Stimulated activated CD8-positive, alpha-beta memory T cell treated with anti-CD3 and anti-CD28 coated beads, Interleukin-15, amount 100 ng/mL, for 48 hours (primary cell): Measurements from ENCODE around the gene ITIH5.

ENCODE experiments used
- DNase-seq, 2 donors: peaks; one replicate each; pipeline ENCODE4 v3.0.0-alpha.2; 2020; ENCODE audit warnings: low read depth in 2 of 2

The ITIH5 gene

DNA sequence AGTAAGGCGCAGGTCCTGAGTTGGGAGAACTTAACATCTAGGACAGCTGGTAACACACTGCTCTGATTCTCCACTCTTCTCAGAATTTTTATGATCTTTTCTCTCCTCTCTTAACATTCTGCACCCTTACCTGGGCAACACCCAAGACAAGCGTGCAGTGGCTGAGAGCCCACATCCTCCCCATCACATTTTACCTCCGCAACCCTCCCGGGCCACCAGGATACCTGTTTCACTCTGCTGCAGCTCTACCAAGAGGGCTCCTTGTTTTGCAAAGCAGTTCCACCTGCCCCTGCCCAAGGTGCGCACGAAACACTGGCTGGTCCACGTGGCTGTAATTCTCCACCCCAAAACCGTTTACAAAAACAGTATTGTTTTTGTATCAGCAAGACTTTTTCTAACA lies 81.5 kb downstream of the ITIH5 start:
- no peak for DNase-seq

DNA sequence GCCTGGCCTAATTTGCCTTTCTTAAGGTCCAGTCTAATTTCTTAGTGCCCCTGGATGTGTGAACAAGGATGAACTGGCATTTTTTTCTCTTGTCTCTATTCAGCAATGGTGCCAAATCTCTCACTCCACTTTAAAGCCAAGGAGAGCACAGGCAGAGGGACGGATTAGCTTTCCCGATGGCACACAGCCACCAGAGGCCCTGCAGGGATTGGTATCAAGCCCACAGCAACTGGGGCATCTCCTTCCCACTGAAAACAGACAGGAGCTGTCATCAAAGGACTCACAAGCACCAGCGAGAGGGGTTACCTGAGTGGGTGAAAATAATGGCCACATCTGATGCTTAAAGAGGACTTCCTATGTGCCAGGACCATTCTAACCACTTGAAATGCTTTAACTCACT lies 83.1 kb downstream of the ITIH5 start:
- no peak for DNase-seq

DNA sequence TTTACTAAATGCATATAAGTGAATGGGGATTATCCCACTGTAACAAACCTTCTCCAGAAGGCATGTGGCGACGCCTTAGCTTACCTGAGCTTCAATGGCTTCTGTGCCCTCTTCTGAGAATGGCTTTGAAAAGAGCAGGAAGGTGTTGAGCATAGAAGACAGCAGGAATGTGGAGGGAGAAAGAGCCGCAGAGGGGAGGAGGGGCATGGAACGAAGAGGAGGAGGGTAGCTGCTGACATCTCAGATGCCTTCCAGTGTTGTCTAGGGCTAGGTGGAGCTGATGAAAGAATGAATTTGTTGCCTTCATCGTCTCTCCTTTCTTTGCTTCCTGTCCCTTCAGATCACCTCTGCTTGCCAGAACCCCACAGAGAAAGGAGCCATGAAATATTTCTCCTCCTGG lies 86.2 kb downstream of the ITIH5 start:
- no peak for DNase-seq

DNA sequence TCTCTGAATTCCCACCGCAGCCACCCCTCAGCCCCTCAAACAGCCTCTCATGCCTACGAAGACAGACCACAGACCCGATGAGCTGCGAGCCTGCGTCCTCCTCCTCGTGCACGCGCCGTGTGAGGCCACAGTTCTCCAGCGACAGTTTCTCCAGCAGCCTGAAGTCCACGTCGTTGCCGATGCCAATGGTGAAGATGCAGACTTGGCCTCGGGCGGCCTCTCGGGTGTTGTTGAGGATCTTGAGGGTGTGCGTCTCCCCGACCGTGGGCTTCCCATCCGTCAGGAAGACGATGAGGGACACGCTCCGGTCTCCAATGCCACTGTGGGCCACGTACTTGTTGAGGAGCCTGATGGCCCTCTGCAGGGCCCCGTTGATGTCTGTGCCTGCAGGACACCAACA lies 87.1 kb downstream of the ITIH5 start:
- DNase-seq = no peak

DNA sequence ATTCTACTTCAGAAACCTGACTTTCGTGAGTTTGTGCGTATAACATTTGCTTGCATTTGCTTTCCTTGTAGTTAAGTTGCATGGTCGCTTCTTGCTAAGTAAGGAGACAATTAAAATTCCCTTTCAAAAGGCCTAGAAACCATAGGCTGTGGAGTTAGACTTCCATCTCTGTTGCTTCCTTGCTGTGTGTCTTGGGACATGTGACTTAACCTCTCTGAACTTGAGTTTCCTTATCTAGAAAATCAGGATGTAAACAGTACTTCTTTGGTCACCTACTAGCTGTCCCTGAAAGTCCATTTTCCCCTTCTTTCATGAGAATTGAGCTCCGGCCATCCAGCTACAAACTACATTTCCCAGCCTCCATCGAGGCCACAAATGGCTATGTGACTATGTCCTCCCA lies 89.2 kb downstream of the ITIH5 start:
- DNase-seq = no peak

DNA sequence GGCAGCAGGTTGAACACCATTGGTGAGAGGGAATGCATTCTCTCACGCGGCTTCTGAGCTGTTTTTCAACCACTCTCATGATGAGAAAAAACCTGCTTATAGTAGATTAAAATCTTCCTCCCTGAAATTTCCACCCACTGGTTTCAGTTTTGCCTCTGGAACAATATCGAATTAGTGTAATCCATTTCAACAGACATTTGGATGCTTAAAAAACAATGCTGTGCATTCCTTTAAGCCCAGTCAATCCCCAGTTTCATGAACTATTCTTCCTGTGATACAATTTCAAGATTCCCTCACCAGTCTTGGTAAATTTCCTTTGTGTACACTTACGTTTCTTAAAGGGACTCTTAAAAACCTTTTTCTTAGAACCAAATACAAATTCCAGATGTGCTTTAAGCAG lies 89.6 kb downstream of the ITIH5 start:
- no peak for DNase-seq

DNA sequence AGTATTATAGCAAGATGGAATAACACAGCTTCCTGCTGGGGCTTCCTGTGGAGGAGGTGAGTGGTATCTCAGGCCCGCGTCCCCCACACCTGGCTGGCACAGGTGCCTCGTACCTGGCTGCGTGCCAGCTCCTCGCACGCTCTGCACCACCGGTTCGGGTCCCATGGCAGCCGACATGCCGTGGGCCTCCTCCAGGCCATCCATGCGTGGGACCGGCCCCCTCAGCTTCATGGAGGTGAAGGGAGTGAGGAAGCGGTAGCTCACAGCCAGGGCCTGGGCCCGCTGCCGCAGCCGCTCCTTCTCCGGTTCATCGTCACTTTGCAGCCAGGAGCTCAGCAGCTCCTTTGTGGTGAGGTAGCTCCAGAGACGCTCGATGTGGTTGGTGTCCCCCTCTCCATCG lies 90.4 kb downstream of the ITIH5 start:
- no peak for DNase-seq

DNA sequence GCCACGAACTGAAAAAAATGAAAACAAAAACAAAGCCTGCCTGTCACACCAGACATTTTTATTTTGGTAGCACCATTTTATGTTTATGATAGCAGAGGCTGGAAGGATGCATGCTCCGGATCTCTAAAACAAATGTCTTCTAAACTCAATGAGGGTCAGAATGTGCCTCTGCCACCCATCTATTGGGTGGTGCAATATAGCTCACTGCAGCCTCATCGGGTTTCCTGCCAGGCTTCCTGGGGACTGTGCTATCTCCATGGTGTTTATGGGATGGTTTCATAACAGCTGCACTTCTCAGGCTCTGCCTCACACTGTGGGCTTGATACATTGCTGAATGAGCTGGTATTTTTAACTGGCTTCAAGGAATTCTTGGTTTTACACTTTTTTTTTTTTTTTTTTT lies 94.4 kb downstream of the ITIH5 start:
- no peak for DNase-seq

DNA sequence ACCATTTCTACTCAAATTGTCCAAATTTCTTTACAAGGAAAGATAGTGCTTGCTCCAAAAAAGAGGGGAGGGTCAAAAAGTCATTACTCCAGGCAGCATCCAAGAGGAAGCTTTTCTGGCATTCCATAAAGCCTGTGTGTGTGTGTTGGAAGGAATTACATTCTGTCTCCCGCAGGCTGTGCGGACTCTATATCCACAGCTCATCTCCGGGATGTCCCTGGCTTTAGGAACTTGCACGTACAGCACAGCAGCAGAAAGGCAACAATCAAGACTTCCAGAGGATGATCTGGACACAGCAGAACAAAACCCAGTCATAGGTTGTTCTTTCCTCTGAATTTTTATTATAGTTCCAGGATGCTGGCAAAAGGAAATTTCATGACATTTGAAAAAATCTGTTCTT lies 94.8 kb downstream of the ITIH5 start:
- DNase-seq = no peak

DNA sequence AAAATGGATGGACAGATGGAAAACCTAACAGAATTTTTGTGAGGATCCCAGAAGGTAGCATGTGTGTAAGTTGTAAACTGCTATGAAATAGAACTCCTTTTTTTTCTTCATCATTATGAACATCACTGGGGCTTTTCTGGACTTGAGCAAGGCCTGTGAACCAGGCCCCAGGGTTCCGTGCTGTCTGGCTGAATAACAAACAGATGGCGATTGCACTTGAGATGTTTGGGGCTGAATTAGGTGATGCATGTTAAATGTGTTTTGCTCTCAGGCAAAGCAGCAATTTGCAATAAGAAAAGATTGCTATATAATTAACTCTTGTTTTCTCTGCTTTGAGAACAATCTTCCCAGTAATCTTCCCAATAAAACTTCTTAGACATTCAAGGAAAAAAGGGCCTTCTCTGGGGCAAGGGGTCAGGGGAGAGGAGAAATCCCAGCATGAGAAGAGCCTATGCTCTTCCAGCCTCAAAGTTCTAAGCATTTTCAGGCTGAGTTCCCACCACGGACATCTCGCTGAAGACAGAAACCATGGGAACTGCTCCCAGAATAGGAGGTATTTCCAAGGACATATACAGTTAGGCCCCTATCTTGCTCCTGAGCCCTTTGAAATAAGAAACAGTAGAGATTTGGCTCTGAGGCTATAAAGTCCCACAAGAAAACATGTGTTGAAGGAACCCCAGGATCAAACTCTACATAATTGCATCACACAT lies 98.7 kb downstream of the ITIH5 start:
- DNase-seq = no peak

DNA sequence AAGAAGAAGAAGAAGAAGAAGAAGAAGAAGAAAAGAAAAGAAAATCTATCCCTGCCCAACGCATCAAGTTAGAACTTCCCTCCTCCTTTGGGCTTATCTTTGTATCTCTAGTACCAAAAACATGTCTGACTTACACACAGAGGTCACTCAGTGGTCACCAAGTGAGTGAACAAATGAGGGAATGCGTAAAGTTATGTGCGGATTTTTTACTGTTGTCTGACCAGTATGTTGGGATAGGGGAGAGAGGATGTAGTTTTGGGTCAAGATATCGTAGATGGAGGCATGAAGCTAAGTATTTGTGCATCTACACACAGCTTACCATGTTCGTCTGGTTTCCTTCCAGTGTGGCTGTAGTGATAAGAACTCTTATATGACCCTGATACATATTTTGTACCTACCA lies 99.9 kb downstream of the ITIH5 start:
- DNase-seq = no peak

DNA sequence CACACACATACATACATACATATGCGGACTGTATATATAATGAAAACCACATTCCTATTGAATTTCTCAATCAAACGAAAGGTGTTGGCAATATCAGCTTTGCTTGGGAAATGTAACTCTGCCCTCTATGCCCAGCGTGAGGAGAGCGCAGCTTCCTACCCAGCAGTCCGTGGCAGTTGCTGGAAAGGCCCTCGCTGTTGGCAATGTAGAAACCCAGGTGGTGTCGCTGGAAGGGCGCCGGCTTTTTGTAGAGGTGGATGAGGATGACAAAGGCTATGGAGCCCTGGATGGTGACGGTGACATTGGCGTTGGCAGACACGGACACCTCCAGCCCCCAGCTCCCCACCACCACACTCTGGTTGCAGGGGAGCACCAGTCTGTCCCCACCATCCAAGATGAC lies 100.9 kb downstream of the ITIH5 start:
- no peak for DNase-seq

DNA sequence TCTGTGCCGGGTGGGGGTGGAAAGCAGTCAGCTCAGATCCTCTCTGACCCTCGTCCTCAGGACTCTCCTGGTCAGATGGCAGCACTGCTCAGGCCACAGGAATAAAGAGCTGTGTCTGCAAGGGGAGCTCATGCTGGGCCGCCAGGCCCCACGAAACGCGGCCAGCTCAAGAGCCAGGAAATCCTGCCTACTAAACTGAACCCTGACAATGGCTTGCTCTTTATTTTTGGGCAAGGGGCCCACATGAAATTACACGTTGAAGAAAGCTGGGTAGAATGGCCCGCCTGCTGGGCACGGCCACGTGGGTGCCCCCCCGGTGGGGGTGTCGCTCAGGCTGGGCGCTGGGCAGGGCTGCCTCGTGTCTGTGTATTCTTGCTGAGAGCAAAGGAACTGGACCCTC lies 103.0 kb downstream of the ITIH5 start:
- DNase-seq = no peak

DNA sequence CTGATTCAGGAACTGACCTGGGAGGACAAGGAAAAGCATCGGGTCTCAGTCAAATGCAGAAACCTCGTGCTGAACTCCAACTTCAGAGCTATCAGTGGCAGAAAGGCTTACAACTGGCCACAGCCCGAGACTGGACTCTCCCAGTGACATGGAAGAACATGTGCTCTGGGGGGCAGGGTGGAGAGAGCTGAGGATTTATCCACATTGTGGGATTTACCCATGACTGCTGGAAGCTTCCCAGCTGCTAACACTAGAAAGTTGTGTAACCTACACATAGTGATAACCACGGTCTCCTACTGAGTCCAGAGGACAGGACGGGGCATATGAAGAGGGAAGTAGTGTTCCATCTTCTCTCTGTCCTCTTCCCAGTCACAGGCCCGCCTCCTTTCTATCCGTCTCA lies 103.4 kb downstream of the ITIH5 start:
- no peak for DNase-seq

DNA sequence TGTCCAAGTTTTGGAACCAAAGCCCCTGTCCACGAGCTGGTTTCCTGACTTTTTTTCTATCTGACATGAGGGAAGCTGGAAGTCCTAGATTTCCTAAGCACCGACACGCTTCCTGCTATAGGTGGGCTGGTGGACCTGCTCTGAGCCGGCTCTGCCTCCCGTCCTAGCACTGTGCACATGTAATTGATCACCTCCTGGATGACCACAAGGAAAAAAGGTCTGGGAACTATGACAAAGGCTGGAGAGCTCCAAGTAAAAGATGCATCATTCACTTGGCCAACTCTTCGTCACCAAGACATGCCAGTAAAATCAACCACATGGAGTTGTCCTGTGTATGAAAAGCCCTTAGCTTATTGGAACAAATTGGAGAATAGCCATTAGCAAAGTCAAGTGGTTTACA lies 104.8 kb downstream of the ITIH5 start:
- DNase-seq = no peak

DNA sequence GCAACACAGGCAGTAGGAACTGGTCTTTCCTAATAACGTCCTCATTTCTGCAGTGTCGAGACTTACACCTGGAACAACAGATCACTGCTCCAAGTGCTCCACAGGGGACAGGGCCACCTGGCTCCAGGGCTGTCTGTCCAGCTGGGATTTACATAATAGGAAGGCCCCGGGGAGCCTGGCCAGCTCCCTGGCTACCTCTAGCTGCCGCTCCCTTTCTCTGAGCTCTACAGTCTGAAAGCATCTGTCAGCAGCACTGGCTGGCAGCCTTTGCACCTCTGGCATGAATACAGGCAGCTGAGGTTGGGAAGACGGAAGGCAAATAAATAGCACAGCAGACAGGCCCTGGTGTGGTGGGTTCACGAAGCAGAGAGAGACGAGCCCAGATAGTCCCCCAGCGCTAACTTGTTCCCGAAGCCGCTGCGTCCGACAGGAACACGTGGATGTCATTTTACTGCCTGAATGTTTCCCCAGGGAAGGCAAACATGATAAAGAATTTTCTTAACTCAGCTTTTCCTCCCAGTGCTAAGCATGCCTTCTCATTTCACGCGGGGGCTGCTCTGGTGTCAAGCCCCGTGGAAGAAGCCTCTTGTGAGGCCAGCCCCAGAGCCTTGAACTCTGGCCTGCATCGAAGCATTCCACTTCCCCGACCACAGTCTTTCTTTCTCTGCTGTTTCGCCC lies 105.4 kb downstream of the ITIH5 start:
- no peak for DNase-seq

DNA sequence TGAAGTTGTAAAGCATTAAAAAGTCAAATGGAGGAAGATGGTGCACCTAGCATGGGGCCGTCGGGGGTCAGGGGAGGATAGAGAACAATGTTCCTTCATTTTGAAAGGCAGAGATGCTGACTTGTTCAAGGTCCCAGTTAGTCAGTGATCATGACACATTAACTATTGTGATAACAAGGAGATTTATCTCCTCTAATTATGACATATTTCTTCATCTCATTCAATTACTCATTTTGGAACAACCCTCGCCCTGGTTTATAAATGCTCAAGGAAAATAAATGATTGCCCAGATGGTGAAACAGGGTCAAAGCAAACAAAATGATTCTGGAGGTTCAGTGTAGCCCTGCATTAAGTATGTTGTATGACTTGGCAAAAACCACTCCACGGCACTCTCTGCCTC lies 106.2 kb downstream of the ITIH5 start:
- DNase-seq = no peak

DNA sequence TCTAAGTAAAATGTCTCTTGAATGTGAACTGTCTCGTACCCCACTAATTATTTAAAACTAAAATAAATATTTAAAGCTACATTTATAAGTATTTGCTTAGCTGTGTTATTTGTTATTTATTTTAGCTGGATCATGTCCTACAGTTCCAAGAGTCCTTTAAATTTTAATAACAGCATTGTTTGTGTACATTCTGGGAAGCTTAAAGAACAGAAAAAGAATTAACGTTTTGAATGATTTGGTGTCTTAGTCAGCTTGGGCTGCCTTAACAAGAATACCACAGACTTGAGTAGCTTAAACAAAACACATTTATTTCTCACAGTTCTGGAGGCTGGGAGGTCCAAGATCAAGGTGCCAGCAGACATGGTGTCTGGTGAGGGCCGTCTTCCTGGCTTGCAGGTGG lies 107.4 kb downstream of the ITIH5 start:
- DNase-seq = no peak

DNA sequence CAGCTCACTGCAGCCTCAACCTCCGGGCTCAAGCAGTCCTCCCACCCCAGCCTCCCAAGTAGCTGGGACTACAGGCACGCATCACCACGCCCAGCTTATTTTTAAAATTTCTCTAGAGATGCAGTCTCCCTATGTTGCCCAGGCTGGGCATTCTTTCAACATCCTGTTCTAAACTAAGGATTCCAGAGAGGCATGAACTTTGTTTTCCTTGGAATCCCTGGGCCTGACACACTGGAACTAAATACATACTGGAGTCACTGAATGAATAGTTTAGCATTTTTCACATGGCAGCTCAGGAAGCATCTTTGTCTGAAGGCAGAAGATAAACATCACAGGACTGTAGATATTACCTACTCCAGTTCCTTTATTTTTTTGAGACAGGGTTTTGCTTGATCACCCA lies 108.7 kb downstream of the ITIH5 start:
- no peak for DNase-seq

DNA sequence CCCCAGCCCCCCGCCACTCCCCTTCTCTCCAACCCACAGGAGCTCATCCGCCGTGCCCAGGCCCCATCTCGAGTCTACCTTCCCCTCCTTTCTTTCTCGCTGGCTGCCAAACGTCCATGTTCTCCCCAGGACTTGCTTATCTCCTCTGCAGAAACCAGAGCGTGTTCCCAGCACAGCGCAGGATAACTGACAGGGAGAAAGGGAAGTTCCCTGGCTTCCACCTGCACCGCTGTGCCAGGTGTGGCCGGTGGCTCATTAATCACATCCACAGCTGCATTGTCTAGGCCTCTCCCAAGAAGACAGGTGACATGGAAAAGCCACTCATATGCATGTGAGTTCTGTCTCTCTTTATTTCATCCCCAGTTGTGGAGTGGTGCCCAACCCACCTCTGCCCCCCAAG lies 113.2 kb downstream of the ITIH5 start:
- no peak for DNase-seq

DNA sequence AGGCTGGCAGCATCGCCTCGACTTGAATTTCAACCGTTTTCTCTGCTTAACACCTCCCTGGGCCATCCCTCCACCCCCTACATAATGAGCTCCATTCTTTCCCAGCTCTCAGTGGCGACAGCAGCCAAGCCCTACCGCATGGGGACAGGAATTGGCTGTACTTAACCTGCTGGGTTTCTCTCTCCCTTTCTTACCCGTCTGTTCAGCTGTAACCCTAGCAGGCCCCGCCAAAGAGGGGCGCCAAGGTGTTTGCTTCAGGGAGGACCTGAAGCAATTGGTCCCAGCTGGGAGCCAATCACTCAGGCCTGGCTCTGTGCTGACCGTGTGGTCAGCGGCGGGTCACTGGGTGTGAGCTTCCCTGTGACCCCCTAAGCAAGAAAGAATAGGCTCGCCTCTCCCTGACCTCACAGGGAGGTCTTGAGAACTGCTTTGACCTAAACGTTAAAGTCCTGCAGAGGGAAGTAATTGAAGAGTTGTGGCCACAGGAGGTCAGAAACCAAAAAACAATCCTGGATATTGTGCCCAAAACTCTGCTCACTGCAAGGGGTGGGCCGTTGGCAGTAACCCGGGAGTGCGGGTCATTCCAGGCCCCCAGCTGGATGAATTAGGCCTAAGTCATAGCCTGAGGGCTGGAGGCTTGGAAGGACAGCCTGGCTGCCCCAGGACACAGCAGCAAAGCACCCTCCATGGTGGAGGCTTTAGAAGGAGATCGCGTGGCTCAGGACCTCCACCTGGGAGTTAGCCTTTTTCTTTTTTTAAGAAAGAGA lies 114.6 kb downstream of the ITIH5 start:
- DNase-seq = no peak

DNA sequence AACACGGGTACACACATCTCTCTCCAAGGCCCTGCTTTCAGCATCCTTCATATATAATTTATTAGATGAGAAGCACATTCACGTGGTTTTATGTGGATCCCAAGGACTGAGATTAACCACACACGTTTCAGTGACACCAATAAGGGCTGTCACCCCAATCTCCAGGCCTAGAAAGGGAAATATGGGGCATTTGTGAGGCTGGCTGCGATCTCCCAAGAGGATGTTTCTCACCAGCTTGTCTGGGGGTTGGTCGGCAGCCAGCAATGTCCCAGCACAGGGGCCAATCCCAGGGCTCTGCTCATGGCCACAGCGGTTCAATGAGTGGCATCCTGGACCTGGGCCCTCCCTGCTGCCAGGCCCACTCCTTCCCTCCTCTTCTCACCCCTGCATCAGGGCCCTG lies 115.5 kb downstream of the ITIH5 start:
- no peak for DNase-seq

DNA sequence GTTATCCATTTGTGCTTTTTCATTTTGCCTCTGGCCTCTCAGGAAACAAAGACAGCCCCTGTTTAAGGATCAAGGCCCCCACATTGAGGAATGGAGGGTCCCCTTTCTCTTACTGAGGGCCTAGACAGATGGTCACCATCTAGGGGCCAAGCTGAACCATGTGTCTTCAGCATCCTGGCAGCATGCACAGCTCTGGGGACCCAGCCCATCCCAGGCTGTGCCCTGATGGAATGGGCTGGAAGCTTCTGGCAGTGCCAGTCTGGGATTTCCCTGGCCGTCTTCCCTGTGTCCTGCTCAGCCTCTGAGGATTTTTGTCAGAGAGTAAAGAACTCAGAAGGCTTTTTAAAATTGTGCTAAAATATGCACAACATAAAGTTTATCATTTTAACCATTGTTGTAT lies 116.8 kb downstream of the ITIH5 start:
- DNase-seq = no peak
